Fibroblast of mammary gland (primary cell): ENCODE measurements around the gene LRRN2.

Experiments used
- DNase-seq: peaks from one replicate; pipeline ENCODE4 v3.0.0-alpha.2; 2010; ENCODE audit warnings: low read depth
- H3K4me3 ChIP-seq: 2 replicates; pipeline ENCODE4 v1.5.1; 2011; ENCODE audit warnings: low read depth, mild to moderate bottlenecking, low read length, moderate library complexity; ENCODE audit not compliant: control insufficient read depth
- TF ChIP-seq, protein P1 (sequence below): conservative IDR thresholded peaks from 2 replicates; pipeline ENCODE4 v1.5.1; 2011; ENCODE audit warnings: low read depth, low read length, inconsistent platforms; ENCODE audit not compliant: control insufficient read depth, insufficient read depth

Gene LRRN2

DNA sequence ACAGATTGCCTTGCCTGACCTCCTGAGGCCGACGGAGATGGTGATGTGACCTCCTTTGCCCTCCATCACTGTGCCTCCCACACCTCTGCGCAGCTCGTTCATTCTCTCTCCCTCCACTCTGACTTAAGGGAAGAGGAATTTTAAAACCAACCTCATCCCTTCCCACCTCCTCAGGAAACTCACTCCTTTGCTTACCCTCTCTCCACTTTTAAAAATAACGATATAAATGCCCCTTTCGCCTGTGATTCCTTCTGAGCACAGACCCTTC is 21.2 kb downstream of the LRRN2 start:
- no peak for DNase-seq
- TF ChIP-seq, protein P1, sequence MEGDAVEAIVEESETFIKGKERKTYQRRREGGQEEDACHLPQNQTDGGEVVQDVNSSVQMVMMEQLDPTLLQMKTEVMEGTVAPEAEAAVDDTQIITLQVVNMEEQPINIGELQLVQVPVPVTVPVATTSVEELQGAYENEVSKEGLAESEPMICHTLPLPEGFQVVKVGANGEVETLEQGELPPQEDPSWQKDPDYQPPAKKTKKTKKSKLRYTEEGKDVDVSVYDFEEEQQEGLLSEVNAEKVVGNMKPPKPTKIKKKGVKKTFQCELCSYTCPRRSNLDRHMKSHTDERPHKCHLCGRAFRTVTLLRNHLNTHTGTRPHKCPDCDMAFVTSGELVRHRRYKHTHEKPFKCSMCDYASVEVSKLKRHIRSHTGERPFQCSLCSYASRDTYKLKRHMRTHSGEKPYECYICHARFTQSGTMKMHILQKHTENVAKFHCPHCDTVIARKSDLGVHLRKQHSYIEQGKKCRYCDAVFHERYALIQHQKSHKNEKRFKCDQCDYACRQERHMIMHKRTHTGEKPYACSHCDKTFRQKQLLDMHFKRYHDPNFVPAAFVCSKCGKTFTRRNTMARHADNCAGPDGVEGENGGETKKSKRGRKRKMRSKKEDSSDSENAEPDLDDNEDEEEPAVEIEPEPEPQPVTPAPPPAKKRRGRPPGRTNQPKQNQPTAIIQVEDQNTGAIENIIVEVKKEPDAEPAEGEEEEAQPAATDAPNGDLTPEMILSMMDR, result no peak
- no peak overlapping the region for H3K4me3 ChIP-seq

DNA sequence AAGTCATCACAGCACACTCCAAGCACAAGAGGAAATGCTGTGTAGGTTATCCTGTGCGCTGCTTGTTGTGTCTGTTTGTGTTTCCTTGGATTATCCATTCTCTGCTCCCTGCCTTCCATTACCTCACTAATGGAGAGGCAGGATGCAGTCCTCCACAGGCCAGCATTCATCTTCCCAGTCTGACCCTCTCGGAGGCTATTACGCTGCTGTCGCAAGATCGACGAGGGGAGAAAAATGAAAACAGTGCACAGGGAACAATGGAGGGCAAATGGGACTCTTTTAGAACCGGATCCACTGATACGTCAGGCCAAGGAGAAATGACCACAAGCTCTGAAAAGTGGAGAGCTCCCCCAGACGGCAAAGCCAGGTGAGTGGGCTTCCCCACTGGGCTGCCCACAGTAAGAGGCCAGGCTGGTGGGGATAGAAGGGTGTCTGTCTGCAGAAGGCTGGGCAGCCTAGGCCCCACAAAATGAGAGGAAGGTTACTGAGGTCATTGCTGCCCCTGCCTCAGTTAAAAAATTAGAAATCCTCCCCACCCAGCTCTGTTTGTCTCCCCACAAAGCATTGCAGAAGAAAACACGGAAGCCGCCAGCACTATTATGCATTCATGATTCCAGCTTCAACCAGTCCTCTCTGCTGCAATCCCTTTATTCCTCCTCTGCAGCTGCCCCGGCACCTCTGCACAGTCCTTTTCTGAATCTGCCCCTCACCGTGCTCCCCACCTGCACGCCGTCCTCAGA is 21.7 kb downstream of the LRRN2 start:
- H3K4me3 ChIP-seq, result no peak overlapping the region
- no peak for DNase-seq
- TF ChIP-seq, protein P1, result no peak

DNA sequence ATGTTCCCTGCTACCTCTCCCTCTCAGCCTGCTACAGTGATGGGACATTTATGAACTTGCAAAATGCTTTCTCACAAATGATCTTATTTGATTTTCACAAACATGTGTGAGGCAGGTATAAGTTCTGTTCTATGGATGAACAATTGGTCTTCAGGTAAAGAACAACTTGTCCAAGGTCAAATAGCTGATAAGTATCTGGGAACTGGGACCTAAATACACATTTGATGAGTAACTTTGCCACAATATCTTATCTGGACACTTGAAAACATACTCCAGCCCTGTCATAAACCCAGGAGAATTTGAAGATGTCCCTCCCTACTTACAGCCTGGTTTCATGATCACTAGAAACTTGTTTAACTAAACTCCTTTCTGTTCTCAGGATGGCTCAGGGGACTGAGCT is 23.0 kb downstream of the LRRN2 start:
- TF ChIP-seq, protein P1, result no peak
- DNase-seq, result no peak
- H3K4me3 ChIP-seq, result no peak overlapping the region

DNA sequence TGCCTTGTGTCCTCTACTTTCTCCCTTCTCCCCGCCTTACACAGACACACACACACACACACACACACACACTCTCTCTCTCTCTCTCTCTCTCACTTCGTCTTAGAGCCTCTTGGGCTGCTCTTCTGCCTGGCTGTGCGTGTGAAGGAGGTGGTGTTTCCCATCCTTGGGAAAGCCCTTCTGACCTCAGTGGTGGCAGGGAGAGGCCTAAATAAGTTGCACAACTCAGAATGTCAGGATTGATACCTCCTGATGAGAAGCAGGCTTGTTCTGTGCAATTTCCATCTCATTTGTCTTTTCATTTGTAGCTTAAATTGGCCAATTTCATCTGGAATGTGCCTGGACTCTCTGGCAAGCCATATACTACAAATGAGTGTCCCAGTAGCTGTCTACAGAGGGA is 25.0 kb downstream of the LRRN2 start:
- no peak overlapping the region for H3K4me3 ChIP-seq
- peak; percentile 58 for DNase-seq
- TF ChIP-seq, protein P1, result no peak

DNA sequence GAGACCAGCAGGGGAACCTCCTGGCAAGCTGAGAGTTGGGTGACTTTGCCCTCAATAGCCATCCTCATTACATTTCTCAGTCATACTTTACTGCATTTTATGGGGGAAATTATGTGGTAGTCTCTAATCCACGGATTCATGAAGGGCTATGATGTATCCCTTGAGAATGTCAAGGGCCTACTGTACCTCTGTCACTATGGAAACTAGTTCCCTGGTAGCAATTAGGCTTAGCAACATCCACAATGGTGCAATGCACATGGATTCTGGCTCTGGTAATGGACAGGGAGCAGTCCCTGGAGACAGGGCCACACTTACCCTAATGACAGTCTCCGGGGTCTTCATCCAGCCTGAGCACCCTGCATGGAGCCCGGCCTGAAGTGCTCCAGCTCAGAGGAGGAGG is 26.5 kb downstream of the LRRN2 start:
- DNase-seq, result no peak
- no peak overlapping the region for H3K4me3 ChIP-seq
- TF ChIP-seq, protein P1, result no peak

DNA sequence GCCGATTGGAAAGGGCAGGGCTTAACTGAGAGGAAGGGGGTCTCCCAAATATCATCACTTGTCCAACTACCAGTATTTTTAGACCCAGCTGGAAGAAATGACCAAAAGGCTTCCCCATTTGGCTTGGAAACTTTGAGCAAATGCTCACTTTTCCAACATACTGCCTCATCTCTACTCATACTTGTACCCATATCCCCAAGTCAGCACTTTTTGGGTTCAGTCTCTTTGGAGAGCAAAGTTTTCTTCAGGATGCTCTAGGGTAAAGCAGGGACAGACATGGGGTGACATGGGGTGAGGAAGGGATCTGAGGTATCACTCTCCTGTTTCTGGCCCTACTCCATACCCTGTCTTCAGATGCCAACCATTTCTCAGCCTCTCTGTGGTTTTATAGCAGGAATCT is 27.2 kb downstream of the LRRN2 start:
- H3K4me3 ChIP-seq, result no peak overlapping the region
- TF ChIP-seq, protein P1, result no peak
- no peak for DNase-seq
